ENCODE data around the gene USP43.

DNA sequence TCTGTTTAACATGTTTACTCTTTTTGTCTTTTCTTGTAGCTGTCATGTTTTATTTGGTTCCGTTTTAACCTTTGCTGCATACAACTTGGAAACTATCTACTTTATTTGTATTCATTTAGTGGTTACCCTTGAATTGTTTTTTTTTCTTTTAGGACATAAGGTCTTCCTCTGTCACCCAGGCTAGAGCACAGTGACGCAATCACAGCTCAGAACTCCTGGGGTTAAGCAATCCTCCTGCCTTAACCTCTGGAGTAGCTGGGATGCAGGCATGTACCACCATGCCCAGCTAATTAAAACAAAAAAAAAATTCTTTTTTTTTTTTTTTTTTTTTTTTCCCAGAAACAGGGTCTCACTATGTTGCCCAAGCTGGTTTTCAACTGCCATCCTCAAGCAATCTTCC lies 29.8 kb upstream of the USP43 start:
- TF ChIP-seq SUZ12 (IDR thresholded peaks at IDR 0.05; ENCODE audit: extremely low read depth, insufficient read depth, insufficient read length) (no peak), ZNF274 (IDR thresholded peaks at IDR 0.05; ENCODE audit: low read depth, low read length) (no peak)
